K562 (cell line): ENCODE results near the gene SCRN2. TPM values are rescaled to one million over a fixed set of nuclear protein-coding genes. Genes with fewer than 3 reads are reported as not detected.

Experiments used
- ARNT ChIP-seq, 2 experiments: fragments of 450-650 bp; IDR thresholded peaks; 2 replicates each; pipeline ENCODE4 v1.6.1; 2016; ENCODE audit warnings: mild to moderate bottlenecking in 1 of 2
- CBFA2T3 ChIP-seq: fragments of 450-650 bp; IDR thresholded peaks from 2 replicates; pipeline ENCODE4 v1.6.1; 2017
- DPF2 ChIP-seq: fragments of 450-650 bp; IDR thresholded peaks from 2 replicates; pipeline ENCODE4 v1.6.1; 2016
- GATA2 ChIP-seq: sonication (generic); formaldehyde crosslinking; IDR thresholded peaks from 2 replicates; pipeline ENCODE4 v1.4.0; 2020; ENCODE audit warnings: mild to moderate bottlenecking, missing genetic modification reagents
- HNRNPUL1 ChIP-seq: fragments of 200-400 bp; formaldehyde crosslinking; IDR thresholded peaks from 2 replicates; pipeline ENCODE4 v1.6.1; 2017; ENCODE audit warnings: low read length
- MCM5 ChIP-seq: fragments of 450-650 bp; IDR thresholded peaks from 2 replicates; pipeline ENCODE4 v1.6.1; 2016; ENCODE audit warnings: low read depth
- MED1 ChIP-seq: sonication (generic); formaldehyde crosslinking; IDR thresholded peaks from 2 replicates; pipeline ENCODE4 v1.8.1; 2023; ENCODE audit warnings: missing genetic modification reagents, borderline replicate concordance
- NFE2L1 ChIP-seq: fragments of 450-650 bp; IDR thresholded peaks from 2 replicates; pipeline ENCODE4 v1.6.1; 2016; ENCODE audit warnings: missing genetic modification characterization, low read depth, mild to moderate bottlenecking, missing compliant biosample characterization, moderate library complexity, borderline replicate concordance
- RB1 ChIP-seq: fragments of 450-650 bp; IDR thresholded peaks from 2 replicates; pipeline ENCODE4 v1.6.1; 2017; ENCODE audit warnings: low read depth, mild to moderate bottlenecking
- RBBP5 ChIP-seq: fragments of 200-600 bp; sonication (generic); IDR thresholded peaks from 2 replicates; pipeline ENCODE4 v1.6.1; 2012; ENCODE audit warnings: borderline replicate concordance, mild to moderate bottlenecking, low read length, control low read depth, inconsistent platforms; ENCODE audit not compliant: insufficient read depth, poor library complexity, severe bottlenecking
- ZBTB9 ChIP-seq: fragments of 450-650 bp; formaldehyde crosslinking; IDR thresholded peaks from 2 replicates; pipeline ENCODE4 v1.4.0; 2020; ENCODE audit warnings: mild to moderate bottlenecking, moderate library complexity
- ZMIZ1 ChIP-seq, 2 experiments: fragments of 150-350 bp in 1 of 2; IDR thresholded peaks; 2 replicates each; pipeline ENCODE4 v1.6.1; 2012 to 2016; ENCODE audit warnings: low read depth in 2 of 2, low read length in 2 of 2, mild to moderate bottlenecking in 1 of 2, moderate library complexity in 1 of 2
- polyA plus RNA-seq, 8 experiments: library from polyadenylated mRNA; depleted of rRNA in 4 of 8; stranded (reverse) in 5 of 8; unstranded in 3 of 8; fragments of >200 nt; fragmentation: Nextera tagmentation in 2 of 8; fragmentation: Illumina TruSeq in 1 of 8; extraction: Ambion mirVana in 2 of 8; extraction: Trizol in 1 of 8; gene quantifications; 2 replicates each; pipeline versions ENCODE4 v1.2.1 to v1.2.3, GENCODE V29; 2011 to 2014; ENCODE audit warnings: inconsistent platforms in 1 of 8, missing spikeins in 1 of 8
- total RNA-seq, 7 experiments: library from RNA; depleted of rRNA in 6 of 7; stranded (reverse); fragments of >200 nt in 6 of 7; fragmentation: Illumina TruSeq in 2 of 7; extraction: Trizol in 2 of 7; gene quantifications; 2 replicates each; pipeline versions ENCODE4 v1.2.1 to v1.2.3, GENCODE V29; 2011 to 2021; ENCODE audit warnings: low replicate concordance in 1 of 7

The SCRN2 gene
- total and polyA plus RNA-seq, 9 of the 15 experiments (the other 6 are each of a cell fraction or from before 2014, with no cell fraction given): 0.25 to 32.9 (median 13.6) TPM

GRCh38 chr17:47801906-47802305, 39.2 kb downstream of the SCRN2 start (continued):
- TF ChIP-seq DPF2 (no peak), ARNT (IDR thresholded peaks at IDR 0.05) (no peak), MED1 (CRISPR knock-in tag) (no peak), MCM5 (no peak), RBBP5 (no peak), HNRNPUL1 (no peak), RB1 (no peak), ZBTB9 (CRISPR knock-in tag) (no peak), NFE2L1 (tag) (no peak), ZMIZ1 (IDR thresholded peaks at IDR 0.05; ENCODE audit: low read depth in 2 of 2, low read length in 2 of 2) (no peak), CBFA2T3 (no peak), GATA2 (CRISPR knock-in tag) (no peak)
